SK-N-SH treated with all-trans-retinoic acid at 6 μM for 48 hours (cell line): ENCODE data around the gene GDF2.

Experiments
- ATAC-seq: fragments of 200-7000 bp; cut with Tn5 transposase; 3 replicates; pipeline ENCODE4 v1.9.1; 2020; ENCODE audit warnings: mild to moderate bottlenecking, moderate library complexity
- ARNTL ChIP-seq: fragments of 450-650 bp; formaldehyde crosslinking; IDR thresholded peaks from 2 replicates; pipeline ENCODE4 v1.5.0; 2020; ENCODE audit warnings: low read depth, mild to moderate bottlenecking, moderate library complexity, borderline replicate concordance
- BACH2 ChIP-seq: fragments of 250-450 bp; sonication (Bioruptor Pico); IDR thresholded peaks from 2 replicates; pipeline ENCODE4 v1.9.0; 2021; ENCODE audit warnings: mild to moderate bottlenecking, borderline replicate concordance
- CSDC2 ChIP-seq: fragments of 250-450 bp; sonication (Bioruptor Pico); IDR thresholded peaks from 2 replicates; pipeline ENCODE4 v1.5.0; 2020; ENCODE audit warnings: mild to moderate bottlenecking, moderate library complexity
- CSRNP3 ChIP-seq: fragments of 250-450 bp; sonication (Bioruptor Pico); IDR thresholded peaks from 2 replicates; pipeline ENCODE4 v1.5.1; 2021; ENCODE audit warnings: mild to moderate bottlenecking, moderate library complexity
- ESRRG ChIP-seq: fragments of 250-450 bp; sonication (Bioruptor Pico); IDR thresholded peaks from 2 replicates; pipeline ENCODE4 v1.6.1; 2021; ENCODE audit warnings: mild to moderate bottlenecking
- GLIS3 ChIP-seq: fragments of 250-450 bp; sonication (Bioruptor Pico); IDR thresholded peaks from 2 replicates; pipeline ENCODE4 v1.5.0; 2020; ENCODE audit warnings: mild to moderate bottlenecking, moderate library complexity
- ISL1 ChIP-seq: fragments of 250-450 bp; sonication (Bioruptor Pico); IDR thresholded peaks from 2 replicates; pipeline ENCODE4 v2.1.2; 2022; ENCODE audit warnings: mild to moderate bottlenecking, moderate library complexity
- OSR1 ChIP-seq: fragments of 250-450 bp; sonication (Bioruptor Pico); IDR thresholded peaks from 2 replicates; pipeline ENCODE4 v1.8.0; 2022; ENCODE audit warnings: moderate library complexity, mild to moderate bottlenecking, inconsistent platforms
- POU6F1 ChIP-seq: fragments of 250-450 bp; sonication (Bioruptor Pico); IDR thresholded peaks from 2 replicates; pipeline ENCODE4 v1.8.0; 2021; ENCODE audit warnings: low read depth, mild to moderate bottlenecking, moderate library complexity, borderline replicate concordance
- PPARA ChIP-seq: fragments of 250-450 bp; sonication (Bioruptor Pico); IDR thresholded peaks from 2 replicates; pipeline ENCODE4 v1.5.0; 2020; ENCODE audit warnings: mild to moderate bottlenecking, borderline replicate concordance
- RARB ChIP-seq: fragments of 250-450 bp; sonication (Bioruptor Pico); IDR thresholded peaks from 2 replicates; pipeline ENCODE4 v1.8.0; 2021; ENCODE audit warnings: mild to moderate bottlenecking, moderate library complexity
- SNAI2 ChIP-seq: fragments of 250-450 bp; sonication (Bioruptor Pico); IDR thresholded peaks from 2 replicates; pipeline ENCODE4 v1.5.0; 2020; ENCODE audit warnings: mild to moderate bottlenecking, moderate library complexity
- TCF4 ChIP-seq: fragments of 250-450 bp; sonication (Bioruptor Pico); IDR thresholded peaks from 2 replicates; pipeline ENCODE4 v1.8.0; 2021; ENCODE audit warnings: mild to moderate bottlenecking, moderate library complexity, borderline replicate concordance
- TOX ChIP-seq: fragments of 250-450 bp; sonication (Bioruptor Pico); IDR thresholded peaks from 2 replicates; pipeline ENCODE4 v1.8.0; 2021; ENCODE audit warnings: mild to moderate bottlenecking, moderate library complexity, borderline replicate concordance
- ZC3H10 ChIP-seq: fragments of 250-450 bp; sonication (Bioruptor Pico); IDR thresholded peaks from 2 replicates; pipeline ENCODE4 v1.5.1; 2021; ENCODE audit warnings: mild to moderate bottlenecking, moderate library complexity
- ZFP3 ChIP-seq: fragments of 250-450 bp; sonication (Bioruptor Pico); IDR thresholded peaks from 2 replicates; pipeline ENCODE4 v1.5.0; 2020; ENCODE audit warnings: mild to moderate bottlenecking, moderate library complexity
- ZFP30 ChIP-seq: fragments of 450-650 bp; formaldehyde crosslinking; IDR thresholded peaks from 2 replicates; pipeline ENCODE4 v1.5.0; 2022; ENCODE audit warnings: mild to moderate bottlenecking, moderate library complexity
- ZNF565 ChIP-seq: fragments of 450-650 bp; formaldehyde crosslinking; conservative IDR thresholded peaks from 2 replicates; pipeline ENCODE4 v1.5.0; 2020; ENCODE audit warnings: low read depth, mild to moderate bottlenecking, moderate library complexity
- TF ChIP-seq, protein P1 (sequence below): fragments of 250-450 bp; sonication (Bioruptor Pico); IDR thresholded peaks from 2 replicates; pipeline ENCODE4 v1.5.0; 2020; ENCODE audit warnings: mild to moderate bottlenecking, moderate library complexity
- TF ChIP-seq, protein P2 (sequence below): fragments of 250-450 bp; sonication (Bioruptor Pico); IDR thresholded peaks from 2 replicates; pipeline ENCODE4 v1.8.0; 2020; ENCODE audit warnings: mild to moderate bottlenecking, moderate library complexity, borderline replicate concordance

Gene GDF2

DNA sequence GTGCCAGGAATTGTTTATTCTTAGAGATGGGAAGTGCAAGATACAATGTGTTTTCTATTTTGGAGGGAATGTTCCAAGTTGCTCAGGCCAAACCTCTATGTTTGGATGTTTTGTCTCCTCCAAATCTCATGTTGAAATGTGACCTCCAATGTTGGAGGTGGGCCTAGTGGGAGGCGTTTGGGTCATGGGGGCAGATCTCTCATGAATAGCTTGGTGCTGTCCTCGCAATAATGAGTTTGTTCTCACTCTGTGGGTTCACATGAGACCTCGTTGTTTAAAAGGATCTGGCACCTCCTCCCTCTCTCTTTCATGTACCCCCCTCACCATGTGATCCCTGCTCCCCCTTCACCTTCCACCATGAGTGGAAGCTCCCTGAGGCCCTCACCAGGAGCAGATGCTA lies 30.6 kb upstream of the GDF2 start:
- TF ChIP-seq CSRNP3 (CRISPR knock-in tag): no peak
- no peak for TF ChIP-seq OSR1 (CRISPR knock-in tag)
- TF ChIP-seq TCF4 (CRISPR knock-in tag): no peak
- TF ChIP-seq POU6F1 (CRISPR knock-in tag): no peak
- no peak for TF ChIP-seq ISL1 (CRISPR knock-in tag)
- TF ChIP-seq ESRRG (CRISPR knock-in tag): no peak
- no peak for TF ChIP-seq ZFP30 (CRISPR knock-in tag)
- TF ChIP-seq ZC3H10 (CRISPR knock-in tag): no peak
- TF ChIP-seq TOX (CRISPR knock-in tag): no peak
- TF ChIP-seq CSDC2 (CRISPR knock-in tag): no peak
- ATAC-seq: no peak

DNA sequence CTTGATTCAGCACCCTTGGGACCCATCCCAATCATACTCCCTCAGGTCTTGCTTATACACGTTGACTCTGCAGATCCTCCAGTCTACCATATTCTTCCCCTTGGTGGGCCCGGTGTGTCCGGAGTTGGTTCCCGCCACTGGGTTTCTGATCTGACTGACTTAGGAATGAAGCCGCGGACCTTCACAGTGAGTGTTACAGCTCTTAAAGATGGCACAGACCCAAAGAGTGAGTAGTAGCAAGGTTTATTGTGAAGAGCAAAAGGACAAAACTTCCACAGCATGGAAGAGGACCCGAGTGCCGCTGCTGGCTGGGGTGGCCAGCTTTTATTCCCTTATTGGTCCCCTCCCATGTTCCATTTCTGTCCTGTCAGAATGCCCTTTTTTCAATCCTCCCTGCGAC lies 28.2 kb upstream of the GDF2 start:
- ATAC-seq: no peak
- no peak for TF ChIP-seq ZFP3 (CRISPR knock-in tag)
- TF ChIP-seq PPARA: no peak
- no peak for TF ChIP-seq RARB (CRISPR knock-in tag)
- TF ChIP-seq ESRRG (CRISPR knock-in tag): no peak
- TF ChIP-seq ZC3H10 (CRISPR knock-in tag): no peak
- TF ChIP-seq, all 23 proteins: peak for 0

- TF ChIP-seq RARB (CRISPR knock-in tag) (no peak), ESRRG (CRISPR knock-in tag) (no peak), ISL1 (CRISPR knock-in tag) (no peak), SNAI2 (CRISPR knock-in tag) (no peak), ARNTL (no peak)
- no peak for ATAC-seq
Measured at GRCh38 chr10:47294501-47294900, 27.8 kb upstream of the GDF2 start.

GRCh38 chr10:47295411-47295810 lies 26.8 kb upstream of the GDF2 start:
- TF ChIP-seq ZFP3 (CRISPR knock-in tag) (no peak), GLIS3 (no peak), BACH2 (no peak), RARB (CRISPR knock-in tag) (no peak), POU6F1 (CRISPR knock-in tag) (no peak), ZNF565 (no peak), CSRNP3 (CRISPR knock-in tag) (no peak), ESRRG (CRISPR knock-in tag) (no peak)
- TF ChIP-seq, protein P1, sequence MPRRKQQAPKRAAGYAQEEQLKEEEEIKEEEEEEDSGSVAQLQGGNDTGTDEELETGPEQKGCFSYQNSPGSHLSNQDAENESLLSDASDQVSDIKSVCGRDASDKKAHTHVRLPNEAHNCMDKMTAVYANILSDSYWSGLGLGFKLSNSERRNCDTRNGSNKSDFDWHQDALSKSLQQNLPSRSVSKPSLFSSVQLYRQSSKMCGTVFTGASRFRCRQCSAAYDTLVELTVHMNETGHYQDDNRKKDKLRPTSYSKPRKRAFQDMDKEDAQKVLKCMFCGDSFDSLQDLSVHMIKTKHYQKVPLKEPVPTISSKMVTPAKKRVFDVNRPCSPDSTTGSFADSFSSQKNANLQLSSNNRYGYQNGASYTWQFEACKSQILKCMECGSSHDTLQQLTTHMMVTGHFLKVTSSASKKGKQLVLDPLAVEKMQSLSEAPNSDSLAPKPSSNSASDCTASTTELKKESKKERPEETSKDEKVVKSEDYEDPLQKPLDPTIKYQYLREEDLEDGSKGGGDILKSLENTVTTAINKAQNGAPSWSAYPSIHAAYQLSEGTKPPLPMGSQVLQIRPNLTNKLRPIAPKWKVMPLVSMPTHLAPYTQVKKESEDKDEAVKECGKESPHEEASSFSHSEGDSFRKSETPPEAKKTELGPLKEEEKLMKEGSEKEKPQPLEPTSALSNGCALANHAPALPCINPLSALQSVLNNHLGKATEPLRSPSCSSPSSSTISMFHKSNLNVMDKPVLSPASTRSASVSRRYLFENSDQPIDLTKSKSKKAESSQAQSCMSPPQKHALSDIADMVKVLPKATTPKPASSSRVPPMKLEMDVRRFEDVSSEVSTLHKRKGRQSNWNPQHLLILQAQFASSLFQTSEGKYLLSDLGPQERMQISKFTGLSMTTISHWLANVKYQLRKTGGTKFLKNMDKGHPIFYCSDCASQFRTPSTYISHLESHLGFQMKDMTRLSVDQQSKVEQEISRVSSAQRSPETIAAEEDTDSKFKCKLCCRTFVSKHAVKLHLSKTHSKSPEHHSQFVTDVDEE (CRISPR knock-in tag): no peak
- TF ChIP-seq, protein P2, sequence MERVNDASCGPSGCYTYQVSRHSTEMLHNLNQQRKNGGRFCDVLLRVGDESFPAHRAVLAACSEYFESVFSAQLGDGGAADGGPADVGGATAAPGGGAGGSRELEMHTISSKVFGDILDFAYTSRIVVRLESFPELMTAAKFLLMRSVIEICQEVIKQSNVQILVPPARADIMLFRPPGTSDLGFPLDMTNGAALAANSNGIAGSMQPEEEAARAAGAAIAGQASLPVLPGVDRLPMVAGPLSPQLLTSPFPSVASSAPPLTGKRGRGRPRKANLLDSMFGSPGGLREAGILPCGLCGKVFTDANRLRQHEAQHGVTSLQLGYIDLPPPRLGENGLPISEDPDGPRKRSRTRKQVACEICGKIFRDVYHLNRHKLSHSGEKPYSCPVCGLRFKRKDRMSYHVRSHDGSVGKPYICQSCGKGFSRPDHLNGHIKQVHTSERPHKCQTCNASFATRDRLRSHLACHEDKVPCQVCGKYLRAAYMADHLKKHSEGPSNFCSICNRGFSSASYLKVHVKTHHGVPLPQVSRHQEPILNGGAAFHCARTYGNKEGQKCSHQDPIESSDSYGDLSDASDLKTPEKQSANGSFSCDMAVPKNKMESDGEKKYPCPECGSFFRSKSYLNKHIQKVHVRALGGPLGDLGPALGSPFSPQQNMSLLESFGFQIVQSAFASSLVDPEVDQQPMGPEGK (CRISPR knock-in tag): no peak
- TF ChIP-seq, all 23 proteins: peak for 0
- no peak for ATAC-seq
